Osteocyte (in vitro differentiated cells): ENCODE results near the gene DCXR. TPM values are rescaled to one million over a fixed set of nuclear protein-coding genes. Genes with fewer than 3 reads are reported as not detected.

Experiments used
- DNase-seq: peaks from one replicate; pipeline ENCODE4 v3.0.0; 2021; ENCODE audit warnings: mixed read lengths; ENCODE audit not compliant: unreplicated experiment; ENCODE audit errors: extremely low spot score
- H3K27ac Mint-ChIP-seq: one replicate; pipeline ENCODE4 v1.8.0; 2021; ENCODE audit warnings: mild to moderate bottlenecking, mixed read lengths; ENCODE audit not compliant: unreplicated experiment
- H3K27me3 Mint-ChIP-seq: one replicate; pipeline ENCODE4 v1.8.0; 2021; ENCODE audit warnings: mixed read lengths; ENCODE audit not compliant: unreplicated experiment
- H3K36me3 Mint-ChIP-seq: one replicate; pipeline ENCODE4 v1.8.0; 2021; ENCODE audit warnings: mixed read lengths; ENCODE audit not compliant: unreplicated experiment
- H3K4me1 Mint-ChIP-seq: one replicate; pipeline ENCODE4 v1.8.0; 2021; ENCODE audit warnings: mixed read lengths; ENCODE audit not compliant: unreplicated experiment
- H3K4me3 Mint-ChIP-seq: one replicate; pipeline ENCODE4 v1.8.0; 2021; ENCODE audit warnings: mild to moderate bottlenecking, moderate library complexity, mixed read lengths; ENCODE audit not compliant: unreplicated experiment
- H3K9me3 Mint-ChIP-seq: one replicate; pipeline ENCODE4 v1.8.0; 2021; ENCODE audit warnings: mixed read lengths; ENCODE audit not compliant: unreplicated experiment
- total RNA-seq: library from RNA; stranded (reverse); gene quantifications from 2 replicates; pipeline ENCODE4 v1.2.1, GENCODE V29; 2021
- TF ChIP-seq, protein P1 (sequence below): fragments of 200-600 bp; sonication (generic); IDR thresholded peaks from 2 replicates; pipeline ENCODE4 v1.5.0; 2021; ENCODE audit warnings: antibody characterized with exemption, mild to moderate bottlenecking, moderate library complexity

The DCXR gene
- total RNA-seq, 1 donor from 2014 or later: 69.0 TPM

GRCh38 chr17:82050761-82051641 lies 13.5 kb upstream of the DCXR start:
- Mint-ChIP-seq H3K4me1 (peaks cover 17% of the 10 kb centered on the region), H3K9me3 (no peaks in the 10 kb centered on the region)

GRCh38 chr17:82050152-82050760 lies 12.8 kb upstream of the DCXR start:
- no peaks in the 10 kb centered on the region for H3K27me3 Mint-ChIP-seq
- TF ChIP-seq, protein P1, sequence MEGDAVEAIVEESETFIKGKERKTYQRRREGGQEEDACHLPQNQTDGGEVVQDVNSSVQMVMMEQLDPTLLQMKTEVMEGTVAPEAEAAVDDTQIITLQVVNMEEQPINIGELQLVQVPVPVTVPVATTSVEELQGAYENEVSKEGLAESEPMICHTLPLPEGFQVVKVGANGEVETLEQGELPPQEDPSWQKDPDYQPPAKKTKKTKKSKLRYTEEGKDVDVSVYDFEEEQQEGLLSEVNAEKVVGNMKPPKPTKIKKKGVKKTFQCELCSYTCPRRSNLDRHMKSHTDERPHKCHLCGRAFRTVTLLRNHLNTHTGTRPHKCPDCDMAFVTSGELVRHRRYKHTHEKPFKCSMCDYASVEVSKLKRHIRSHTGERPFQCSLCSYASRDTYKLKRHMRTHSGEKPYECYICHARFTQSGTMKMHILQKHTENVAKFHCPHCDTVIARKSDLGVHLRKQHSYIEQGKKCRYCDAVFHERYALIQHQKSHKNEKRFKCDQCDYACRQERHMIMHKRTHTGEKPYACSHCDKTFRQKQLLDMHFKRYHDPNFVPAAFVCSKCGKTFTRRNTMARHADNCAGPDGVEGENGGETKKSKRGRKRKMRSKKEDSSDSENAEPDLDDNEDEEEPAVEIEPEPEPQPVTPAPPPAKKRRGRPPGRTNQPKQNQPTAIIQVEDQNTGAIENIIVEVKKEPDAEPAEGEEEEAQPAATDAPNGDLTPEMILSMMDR: no peak
- peak overlapping the region; percentile 84 for H3K4me3 Mint-ChIP-seq
- peak overlapping the region; percentile 72 for H3K27ac Mint-ChIP-seq
- H3K4me1 Mint-ChIP-seq: peaks cover 17% of the 10 kb centered on the region
- peaks cover 17% of the 10 kb centered on the region for H3K36me3 Mint-ChIP-seq
- no peaks in the 10 kb centered on the region for H3K9me3 Mint-ChIP-seq
- DNase-seq: no peak

More at GRCh38 chr17:82050761-82051641, 13.5 kb upstream of the DCXR start:
- Mint-ChIP-seq H3K4me3 (peak overlapping the region; percentile 84), H3K36me3 (peaks cover 17% of the 10 kb centered on the region), H3K27ac (peak overlapping the region; percentile 72), H3K27me3 (no peaks in the 10 kb centered on the region)
- TF ChIP-seq, protein P1: no peak
- no peak for DNase-seq

GRCh38 chr17:82049521-82049971 lies 12.0 kb upstream of the DCXR start:
- peak overlapping the region; percentile 84 for H3K4me3 Mint-ChIP-seq
- H3K4me1 Mint-ChIP-seq: peaks cover 17% of the 10 kb centered on the region
- DNase-seq: no peak
- peaks cover 13% of the 10 kb centered on the region for H3K36me3 Mint-ChIP-seq
- no peak overlapping the region for H3K27ac Mint-ChIP-seq
- H3K9me3 Mint-ChIP-seq: no peaks in the 10 kb centered on the region
- no peaks in the 10 kb centered on the region for H3K27me3 Mint-ChIP-seq
- TF ChIP-seq, protein P1: no peak

DNA sequence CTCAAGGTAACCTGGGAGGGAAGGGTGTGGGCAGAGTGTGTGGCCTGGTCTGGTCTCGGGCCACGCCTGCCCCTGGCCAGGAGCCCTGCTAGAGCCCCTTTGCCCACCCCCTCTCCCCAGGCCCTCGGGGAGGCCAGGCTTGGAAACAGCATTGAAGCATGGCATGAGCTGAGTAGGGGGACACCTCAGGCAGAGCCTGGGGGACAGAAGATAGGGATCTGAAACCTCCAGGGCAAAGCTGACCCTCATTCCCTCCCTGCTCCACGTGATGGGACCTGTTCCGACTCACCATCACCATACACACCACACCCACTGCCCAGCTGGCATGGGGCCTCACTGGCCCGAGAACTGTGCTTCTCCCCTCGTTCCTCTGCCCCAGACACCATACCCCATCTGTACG lies 11.6 kb upstream of the DCXR start:
- H3K9me3 Mint-ChIP-seq: no peaks in the 10 kb centered on the region
- H3K4me3 Mint-ChIP-seq: peak overlapping the region; percentile 35
- no peaks in the 10 kb centered on the region for H3K27me3 Mint-ChIP-seq
- peaks cover 17% of the 10 kb centered on the region for H3K4me1 Mint-ChIP-seq
- TF ChIP-seq, protein P1: no peak
- DNase-seq: no peak
- H3K27ac Mint-ChIP-seq: no peak overlapping the region
- peaks cover 13% of the 10 kb centered on the region for H3K36me3 Mint-ChIP-seq

DNA sequence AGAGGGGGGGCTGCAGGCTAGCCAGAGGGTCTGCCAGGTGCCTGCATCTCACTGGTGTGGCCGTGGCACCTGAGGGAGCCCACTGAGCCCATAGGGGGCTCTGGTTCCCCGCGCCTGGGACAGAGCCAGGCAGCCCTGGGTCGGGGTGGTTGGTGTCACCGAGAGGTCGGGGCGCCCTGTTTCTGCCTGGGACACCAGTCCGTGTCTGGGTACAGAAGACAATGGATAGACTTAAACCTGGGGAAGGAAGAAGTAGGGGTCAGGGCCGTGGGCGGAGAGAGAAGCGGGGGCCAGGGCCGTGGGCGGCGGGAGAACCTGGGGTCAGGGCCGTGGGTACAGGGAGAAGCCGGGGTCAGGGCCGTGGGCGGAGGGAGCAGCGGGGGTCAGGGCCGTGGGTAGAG lies 11.1 kb upstream of the DCXR start:
- DNase-seq: no peak
- H3K9me3 Mint-ChIP-seq: no peaks in the 10 kb centered on the region
- no peaks in the 10 kb centered on the region for H3K27me3 Mint-ChIP-seq
- H3K4me1 Mint-ChIP-seq: peaks cover 17% of the 10 kb centered on the region
- TF ChIP-seq, protein P1: no peak
- peak overlapping the region; percentile 35 for H3K4me3 Mint-ChIP-seq
- peaks cover 13% of the 10 kb centered on the region for H3K36me3 Mint-ChIP-seq
- no peak overlapping the region for H3K27ac Mint-ChIP-seq
